GM12878 (cell line): ENCODE measurements around the gene GNAZ. TPM values are rescaled to one million over a fixed set of nuclear protein-coding genes. Genes with fewer than 3 reads are reported as not detected.

Source experiments
- ATAC-seq: fragments of 200-7000 bp; cut with Tn5 transposase; 3 replicates; pipeline ENCODE4 v1.9.1; 2020; ENCODE audit warnings: mild to moderate bottlenecking, moderate library complexity
- BruUV-seq: library from RNA; stranded (reverse); fragments of 400-500 nt; replicated peaks from 2 replicates; lab custom pipeline; 2021; lab: Mats Ljungman, UMichigan
- CTCF ChIA-PET: fragments of 300-600 bp; sonication (Branson Sonifier 250); formaldehyde crosslinking; extraction: SDS; loops from one replicate; lab custom pipeline; 2021; ENCODE audit warnings: inconsistent platforms; lab: Yijun Ruan, JAX
- POLR2A ChIA-PET: fragments of 350-600 bp; formaldehyde crosslinking; extraction: SDS; loops from one replicate; lab custom pipeline; 2021; ENCODE audit warnings: inconsistent platforms; lab: Charles Lee
- RAD21 ChIA-PET: fragments of 300-600 bp; sonication (Branson Sonifier 250); formaldehyde crosslinking; loops from one replicate; lab custom pipeline; 2023; ENCODE audit warnings: antibody characterized with exemption; ENCODE audit not compliant: unreplicated experiment; lab: Charles Lee
- SMC1A ChIA-PET: fragments of 300-600 bp; sonication (Branson Sonifier 250); formaldehyde crosslinking; loops from one replicate; lab custom pipeline; 2023; ENCODE audit not compliant: unreplicated experiment, uncharacterized antibody; lab: Charles Lee
- DNase-seq: peaks from one replicate; pipeline ENCODE4 v3.0.0-alpha.2; 2011; ENCODE audit warnings: low read depth, low spot score
- FAIRE-seq: peaks from 3 replicates; lab custom pipeline; 2011; peaks lifted over from hg19 to GRCh38; lab: Jason Lieb, UNC
- H2AFZ ChIP-seq: 2 replicates; pipeline ENCODE4 v1.6.0; 2011; ENCODE audit warnings: low read depth, low read length, control low read depth; ENCODE audit not compliant: control insufficient read depth
- H3K27ac ChIP-seq: 2 replicates; pipeline ENCODE4 v1.5.1; 2011; ENCODE audit warnings: control low read depth; ENCODE audit not compliant: control insufficient read depth, insufficient read depth
- H3K27me3 ChIP-seq, 2 experiments: replicated peaks in 1 of 2; 2 replicates each; pipeline versions ENCODE4 v1.6.0 to v1.6.1; 2011; ENCODE audit warnings: low read length in 1 of 2; ENCODE audit not compliant: control insufficient read depth in 2 of 2, insufficient read depth in 2 of 2
- H3K36me3 ChIP-seq, 2 experiments: 2 replicates each; pipeline ENCODE4 v1.5.1; 2011; ENCODE audit warnings: low read length in 1 of 2; ENCODE audit not compliant: control insufficient read depth in 2 of 2, insufficient read depth in 2 of 2
- H3K4me1 ChIP-seq: 2 replicates; pipeline ENCODE4 v1.6.1; 2011; ENCODE audit warnings: mild to moderate bottlenecking, low read length, moderate library complexity, mixed read lengths; ENCODE audit not compliant: control insufficient read depth, insufficient read depth
- H3K4me2 ChIP-seq: 2 replicates; pipeline ENCODE4 v1.6.0; 2011; ENCODE audit warnings: control low read depth; ENCODE audit not compliant: control insufficient read depth, insufficient read depth
- H3K4me3 ChIP-seq: fragments of 200-600 bp; sonication (generic); 2 replicates; pipeline ENCODE4 v1.5.1; 2016
- H3K79me2 ChIP-seq: 2 replicates; pipeline ENCODE4 v1.6.0; 2011; ENCODE audit warnings: low read length; ENCODE audit not compliant: control insufficient read depth, insufficient read depth
- H3K9ac ChIP-seq: 2 replicates; pipeline ENCODE4 v1.8.0; 2011; ENCODE audit warnings: low read length, control low read depth, mixed read lengths; ENCODE audit not compliant: control insufficient read depth, insufficient read depth
- H3K9me3 ChIP-seq: replicated peaks from 3 replicates; pipeline ENCODE4 v1.5.1; 2011; ENCODE audit warnings: mild to moderate bottlenecking, low read length; ENCODE audit not compliant: control insufficient read depth, insufficient read depth
- H4K20me1 ChIP-seq: 2 replicates; pipeline ENCODE4 v1.6.0; 2011; ENCODE audit not compliant: control insufficient read depth, insufficient read depth
- CREB1 ChIP-seq: IDR thresholded peaks from 2 replicates; pipeline ENCODE4 v1.6.1; 2012; ENCODE audit warnings: low read depth, mild to moderate bottlenecking, inconsistent platforms
- GATAD2B ChIP-seq: fragments of 450-650 bp; conservative IDR thresholded peaks from 2 replicates; pipeline ENCODE4 v1.6.1; 2017; ENCODE audit warnings: low read depth, mild to moderate bottlenecking, moderate library complexity
- POLR2AphosphoS5 ChIP-seq: IDR thresholded peaks from 2 replicates; pipeline ENCODE4 v1.6.1; 2011; ENCODE audit warnings: mild to moderate bottlenecking, low read length, inconsistent platforms
- POU2F2 ChIP-seq: IDR thresholded peaks from 3 replicates; pipeline ENCODE4 v1.6.1; 2011; ENCODE audit warnings: low read depth, mild to moderate bottlenecking, low read length, borderline replicate concordance
- SPI1 ChIP-seq: IDR thresholded peaks from 2 replicates; pipeline ENCODE4 v1.6.1; 2011; ENCODE audit warnings: low read depth, mild to moderate bottlenecking, low read length, moderate library complexity, borderline replicate concordance; ENCODE audit not compliant: insufficient read depth
- WGBS: methylation state at CpG from one replicate; pipeline ENCODE4 v1.1.6; 2016; ENCODE audit warnings: low lambda C conversion rate; ENCODE audit not compliant: insufficient replicate concordance, insufficient coverage; ENCODE audit errors: missing lambda C conversion rate; 5-methylcytosine and 5-hydroxymethylcytosine counted together
- in situ Hi-C: fragments of 300-500 bp; cut with MboI; formaldehyde crosslinking; loops from 9 replicates; pipeline ENCODE4 v1.14.3; 2018; ENCODE audit warnings: mixed read lengths
- intact Hi-C: fragments of 100-400 bp; cut with micrococcal nuclease; formaldehyde crosslinking; loops from one replicate; pipeline ENCODE4 v1.14.2; 2022; ENCODE audit not compliant: unreplicated experiment
- polyA plus RNA-seq, 11 experiments: library from polyadenylated mRNA; depleted of rRNA in 4 of 11; unstranded in 6 of 11; stranded (reverse) in 5 of 11; fragments of >200 nt; fragmentation: Nextera tagmentation in 4 of 11; fragmentation: Illumina TruSeq in 1 of 11; extraction: Ambion mirVana in 4 of 11; extraction: Trizol in 1 of 11; gene quantifications; 1 replicate in 1 of 11; 2 replicates in 10 of 11; pipeline versions ENCODE4 v1.2.1 to v1.2.3, GENCODE V29; 2011 to 2016; ENCODE audit warnings: inconsistent platforms in 2 of 11, missing spikeins in 2 of 11, low read depth in 1 of 11
- total RNA-seq, 4 experiments: library from RNA; depleted of rRNA in 3 of 4; stranded (reverse); fragments of >200 nt in 3 of 4; fragmentation: Illumina TruSeq in 1 of 4; extraction: Trizol in 1 of 4; gene quantifications; 2 replicates each; pipeline versions ENCODE4 v1.2.1 to v1.2.3, GENCODE V29; 2013 to 2021
- TF ChIP-seq, protein P1 (sequence below): fragments of 450-650 bp; IDR thresholded peaks from 2 replicates; pipeline ENCODE4 v1.6.1; 2016; ENCODE audit warnings: mild to moderate bottlenecking, moderate library complexity, borderline replicate concordance
- TF ChIP-seq, protein P2 (sequence below): fragments of 450-650 bp; formaldehyde crosslinking; IDR thresholded peaks from 2 replicates; pipeline ENCODE4 v1.5.0; 2022; ENCODE audit warnings: mild to moderate bottlenecking, missing genetic modification characterization
- TF ChIP-seq, protein P3 (sequence below): fragments of 450-650 bp; IDR thresholded peaks from 2 replicates; pipeline ENCODE4 v1.6.1; 2017; ENCODE audit warnings: mild to moderate bottlenecking, moderate library complexity

The GNAZ gene
- total and polyA plus RNA-seq, 10 of the 15 experiments (the other 5 are each of a cell fraction or from before 2014, with no cell fraction given) = 0.09 to 1.0 (median 0.44) TPM; not detected in 1

DNA sequence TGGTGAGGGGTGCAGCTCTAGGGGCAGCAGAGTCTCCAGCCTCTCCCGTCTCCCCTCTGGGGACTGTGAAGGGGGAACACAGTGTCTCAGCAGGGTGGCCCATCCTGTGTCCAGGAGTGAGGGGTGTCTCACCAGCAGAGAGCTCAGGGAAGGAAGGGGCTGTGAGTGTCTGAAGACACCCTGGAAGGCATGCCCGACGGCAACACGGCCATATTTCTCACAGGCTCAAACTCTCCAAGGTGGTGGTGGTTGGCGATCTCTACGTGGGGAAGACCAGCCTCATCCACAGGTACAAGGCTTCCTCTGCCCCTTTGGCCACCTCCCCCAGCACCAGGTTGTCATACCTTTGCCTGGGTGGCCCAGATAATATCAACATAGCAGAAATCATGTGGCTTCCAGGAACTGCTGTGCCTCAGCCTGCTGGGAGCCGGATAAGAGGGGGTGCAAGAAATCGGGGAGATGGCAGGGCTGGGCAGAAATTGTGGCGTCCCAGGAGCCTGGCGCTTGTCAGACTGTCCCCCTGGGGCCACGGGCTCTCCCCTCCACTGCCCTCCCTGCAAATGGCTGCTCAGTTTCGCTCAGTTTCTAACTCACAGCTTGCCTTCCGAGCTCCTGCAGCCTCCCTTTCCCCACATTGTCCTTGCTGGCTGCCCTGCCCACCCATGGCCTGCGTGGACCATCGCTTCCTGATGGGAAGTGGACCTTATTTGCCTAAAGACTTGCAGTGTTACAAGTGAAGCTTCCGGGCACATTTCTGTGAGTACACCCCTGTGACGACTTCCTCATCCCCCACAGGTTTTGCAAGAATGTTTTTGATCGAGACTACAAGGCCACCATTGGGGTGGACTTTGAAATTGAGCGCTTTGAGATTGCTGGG is 82.2 kb downstream of the GNAZ start:
- Histone ChIP-seq H3K36me3 (no peaks in the 10 kb centered on the region), H3K4me2 (peak overlapping the region; percentile 38; the same call in 1 of the 2 replicates), H2AFZ (peak overlapping the region; percentile 89), H3K9ac (peak overlapping the region; percentile 17; the same call in 1 of the 2 replicates), H3K9me3 (no peaks in the 10 kb centered on the region), H3K27me3 (no peaks in the 10 kb centered on the region), H3K4me3 (peak overlapping the region; percentile 5; the same call in 1 of the 2 replicates), H3K79me2 (no peaks in the 10 kb centered on the region), H4K20me1 (no peaks in the 10 kb centered on the region), H3K27ac (0 out of 2 replicates have a peak overlapping the region, but pooled peaks have one; percentile 24), H3K4me1 (peaks cover 12% of the 10 kb centered on the region)
- no peak for DNase-seq
- no TSS peak for BruUV-seq
- intact Hi-C loops (no loop called here), in situ Hi-C loops (no loop called here)
- ChIA-PET CTCF (interaction anchor here (0.9 to 1.9 kb wide), 5 partner anchors 9 to 138 kb away, joined by 3 to 4 read pairs (median 3); no protein-coding TSS in a partner anchor), SMC1A (interaction anchor here (1.3 to 1.4 kb wide), 2 partner anchors 14 to 193 kb away, joined by 5 read pairs; no protein-coding TSS in a partner anchor), RAD21 (interaction anchor here (0.6 kb wide), 1 partner anchor 12 kb away, joined by 3 read pairs; no protein-coding TSS in a partner anchor), POLR2A (interaction anchor here (1.0 kb wide), 1 partner anchor 12 kb away, joined by 4 read pairs; no protein-coding TSS in a partner anchor)
- peak; percentile 57 for FAIRE-seq
- 34% methylated on average over 18 of the region's 19 CpGs for WGBS
- ATAC-seq = peak; percentile 66
- TF ChIP-seq GATAD2B = no peak
- TF ChIP-seq CREB1 = no peak
- TF ChIP-seq, protein P1, sequence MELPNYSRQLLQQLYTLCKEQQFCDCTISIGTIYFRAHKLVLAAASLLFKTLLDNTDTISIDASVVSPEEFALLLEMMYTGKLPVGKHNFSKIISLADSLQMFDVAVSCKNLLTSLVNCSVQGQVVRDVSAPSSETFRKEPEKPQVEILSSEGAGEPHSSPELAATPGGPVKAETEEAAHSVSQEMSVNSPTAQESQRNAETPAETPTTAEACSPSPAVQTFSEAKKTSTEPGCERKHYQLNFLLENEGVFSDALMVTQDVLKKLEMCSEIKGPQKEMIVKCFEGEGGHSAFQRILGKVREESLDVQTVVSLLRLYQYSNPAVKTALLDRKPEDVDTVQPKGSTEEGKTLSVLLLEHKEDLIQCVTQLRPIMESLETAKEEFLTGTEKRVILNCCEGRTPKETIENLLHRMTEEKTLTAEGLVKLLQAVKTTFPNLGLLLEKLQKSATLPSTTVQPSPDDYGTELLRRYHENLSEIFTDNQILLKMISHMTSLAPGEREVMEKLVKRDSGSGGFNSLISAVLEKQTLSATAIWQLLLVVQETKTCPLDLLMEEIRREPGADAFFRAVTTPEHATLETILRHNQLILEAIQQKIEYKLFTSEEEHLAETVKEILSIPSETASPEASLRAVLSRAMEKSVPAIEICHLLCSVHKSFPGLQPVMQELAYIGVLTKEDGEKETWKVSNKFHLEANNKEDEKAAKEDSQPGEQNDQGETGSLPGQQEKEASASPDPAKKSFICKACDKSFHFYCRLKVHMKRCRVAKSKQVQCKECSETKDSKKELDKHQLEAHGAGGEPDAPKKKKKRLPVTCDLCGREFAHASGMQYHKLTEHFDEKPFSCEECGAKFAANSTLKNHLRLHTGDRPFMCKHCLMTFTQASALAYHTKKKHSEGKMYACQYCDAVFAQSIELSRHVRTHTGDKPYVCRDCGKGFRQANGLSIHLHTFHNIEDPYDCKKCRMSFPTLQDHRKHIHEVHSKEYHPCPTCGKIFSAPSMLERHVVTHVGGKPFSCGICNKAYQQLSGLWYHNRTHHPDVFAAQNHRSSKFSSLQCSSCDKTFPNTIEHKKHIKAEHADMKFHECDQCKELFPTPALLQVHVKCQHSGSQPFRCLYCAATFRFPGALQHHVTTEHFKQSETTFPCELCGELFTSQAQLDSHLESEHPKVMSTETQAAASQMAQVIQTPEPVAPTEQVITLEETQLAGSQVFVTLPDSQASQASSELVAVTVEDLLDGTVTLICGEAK = peak; percentile 77
- 0 out of 2 replicates have a peak, but pooled peaks have one; percentile 44 for TF ChIP-seq POLR2AphosphoS5
- TF ChIP-seq POU2F2 = 0 out of 3 replicates have a peak, but pooled peaks have one; percentile 36
- TF ChIP-seq, protein P2, sequence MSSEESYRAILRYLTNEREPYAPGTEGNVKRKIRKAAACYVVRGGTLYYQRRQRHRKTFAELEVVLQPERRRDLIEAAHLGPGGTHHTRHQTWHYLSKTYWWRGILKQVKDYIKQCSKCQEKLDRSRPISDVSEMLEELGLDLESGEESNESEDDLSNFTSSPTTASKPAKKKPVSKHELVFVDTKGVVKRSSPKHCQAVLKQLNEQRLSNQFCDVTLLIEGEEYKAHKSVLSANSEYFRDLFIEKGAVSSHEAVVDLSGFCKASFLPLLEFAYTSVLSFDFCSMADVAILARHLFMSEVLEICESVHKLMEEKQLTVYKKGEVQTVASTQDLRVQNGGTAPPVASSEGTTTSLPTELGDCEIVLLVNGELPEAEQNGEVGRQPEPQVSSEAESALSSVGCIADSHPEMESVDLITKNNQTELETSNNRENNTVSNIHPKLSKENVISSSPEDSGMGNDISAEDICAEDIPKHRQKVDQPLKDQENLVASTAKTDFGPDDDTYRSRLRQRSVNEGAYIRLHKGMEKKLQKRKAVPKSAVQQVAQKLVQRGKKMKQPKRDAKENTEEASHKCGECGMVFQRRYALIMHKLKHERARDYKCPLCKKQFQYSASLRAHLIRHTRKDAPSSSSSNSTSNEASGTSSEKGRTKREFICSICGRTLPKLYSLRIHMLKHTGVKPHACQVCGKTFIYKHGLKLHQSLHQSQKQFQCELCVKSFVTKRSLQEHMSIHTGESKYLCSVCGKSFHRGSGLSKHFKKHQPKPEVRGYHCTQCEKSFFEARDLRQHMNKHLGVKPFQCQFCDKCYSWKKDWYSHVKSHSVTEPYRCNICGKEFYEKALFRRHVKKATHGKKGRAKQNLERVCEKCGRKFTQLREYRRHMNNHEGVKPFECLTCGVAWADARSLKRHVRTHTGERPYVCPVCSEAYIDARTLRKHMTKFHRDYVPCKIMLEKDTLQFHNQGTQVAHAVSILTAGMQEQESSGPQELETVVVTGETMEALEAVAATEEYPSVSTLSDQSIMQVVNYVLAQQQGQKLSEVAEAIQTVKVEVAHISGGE (CRISPR knock-in tag) = 0 out of 2 replicates have a peak, but pooled peaks have one; percentile 22
- peak; percentile 39 for TF ChIP-seq SPI1
- TF ChIP-seq, protein P3, sequence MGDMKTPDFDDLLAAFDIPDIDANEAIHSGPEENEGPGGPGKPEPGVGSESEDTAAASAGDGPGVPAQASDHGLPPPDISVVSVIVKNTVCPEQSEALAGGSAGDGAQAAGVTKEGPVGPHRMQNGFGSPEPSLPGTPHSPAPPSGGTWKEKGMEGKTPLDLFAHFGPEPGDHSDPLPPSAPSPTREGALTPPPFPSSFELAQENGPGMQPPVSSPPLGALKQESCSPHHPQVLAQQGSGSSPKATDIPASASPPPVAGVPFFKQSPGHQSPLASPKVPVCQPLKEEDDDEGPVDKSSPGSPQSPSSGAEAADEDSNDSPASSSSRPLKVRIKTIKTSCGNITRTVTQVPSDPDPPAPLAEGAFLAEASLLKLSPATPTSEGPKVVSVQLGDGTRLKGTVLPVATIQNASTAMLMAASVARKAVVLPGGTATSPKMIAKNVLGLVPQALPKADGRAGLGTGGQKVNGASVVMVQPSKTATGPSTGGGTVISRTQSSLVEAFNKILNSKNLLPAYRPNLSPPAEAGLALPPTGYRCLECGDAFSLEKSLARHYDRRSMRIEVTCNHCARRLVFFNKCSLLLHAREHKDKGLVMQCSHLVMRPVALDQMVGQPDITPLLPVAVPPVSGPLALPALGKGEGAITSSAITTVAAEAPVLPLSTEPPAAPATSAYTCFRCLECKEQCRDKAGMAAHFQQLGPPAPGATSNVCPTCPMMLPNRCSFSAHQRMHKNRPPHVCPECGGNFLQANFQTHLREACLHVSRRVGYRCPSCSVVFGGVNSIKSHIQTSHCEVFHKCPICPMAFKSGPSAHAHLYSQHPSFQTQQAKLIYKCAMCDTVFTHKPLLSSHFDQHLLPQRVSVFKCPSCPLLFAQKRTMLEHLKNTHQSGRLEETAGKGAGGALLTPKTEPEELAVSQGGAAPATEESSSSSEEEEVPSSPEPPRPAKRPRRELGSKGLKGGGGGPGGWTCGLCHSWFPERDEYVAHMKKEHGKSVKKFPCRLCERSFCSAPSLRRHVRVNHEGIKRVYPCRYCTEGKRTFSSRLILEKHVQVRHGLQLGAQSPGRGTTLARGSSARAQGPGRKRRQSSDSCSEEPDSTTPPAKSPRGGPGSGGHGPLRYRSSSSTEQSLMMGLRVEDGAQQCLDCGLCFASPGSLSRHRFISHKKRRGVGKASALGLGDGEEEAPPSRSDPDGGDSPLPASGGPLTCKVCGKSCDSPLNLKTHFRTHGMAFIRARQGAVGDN = 0 out of 2 replicates have a peak, but pooled peaks have one; percentile 30
